Mesenchymal stem cell (in vitro differentiated cells and primary cell): ENCODE data around the gene STK4.

ENCODE experiments used
- DNase-seq: peaks from one replicate; pipeline ENCODE4 v3.0.0-alpha.2; 2013
- H2AFZ ChIP-seq: one replicate; pipeline ENCODE4 v1.6.1; 2013; ENCODE audit warnings: low read depth, mild to moderate bottlenecking, control low read depth, inconsistent platforms, low read length, moderate library complexity
- H2AK5ac ChIP-seq: 2 replicates; pipeline ENCODE4 v1.6.1; 2013; ENCODE audit warnings: low read length, moderate library complexity, mild to moderate bottlenecking, inconsistent platforms; ENCODE audit not compliant: severe bottlenecking
- H2BK120ac ChIP-seq: one replicate; pipeline ENCODE4 v1.6.1; 2013; ENCODE audit warnings: low read depth, mild to moderate bottlenecking, inconsistent platforms, low read length, moderate library complexity
- H2BK12ac ChIP-seq, 2 experiments: one replicate each; pipeline ENCODE4 v1.6.1; 2013; ENCODE audit warnings: inconsistent platforms in 2 of 2, low read length in 2 of 2, mild to moderate bottlenecking in 2 of 2, moderate library complexity in 2 of 2, control low read depth in 1 of 2
- H2BK15ac ChIP-seq: one replicate; pipeline ENCODE4 v1.6.1; 2013; ENCODE audit warnings: mild to moderate bottlenecking, low read depth, inconsistent platforms; ENCODE audit not compliant: poor library complexity, severe bottlenecking
- H2BK5ac ChIP-seq: 2 replicates; pipeline ENCODE4 v1.6.1; 2013; ENCODE audit warnings: low read depth, mild to moderate bottlenecking, low read length, control low read depth, inconsistent platforms; ENCODE audit not compliant: poor library complexity, severe bottlenecking
- H3K14ac ChIP-seq, 2 experiments: one replicate each; pipeline ENCODE4 v1.6.1; 2013; ENCODE audit warnings: inconsistent platforms in 2 of 2, low read length in 2 of 2, control low read depth in 1 of 2, mild to moderate bottlenecking in 1 of 2, moderate library complexity in 1 of 2
- H3K18ac ChIP-seq, 2 experiments: one replicate each; pipeline ENCODE4 v1.6.1; 2013; ENCODE audit warnings: inconsistent platforms in 2 of 2, low read length in 2 of 2, control low read depth in 1 of 2, low read depth in 1 of 2, mild to moderate bottlenecking in 1 of 2
- H3K23ac ChIP-seq, 2 experiments: one replicate each; pipeline ENCODE4 v1.6.1; 2013; ENCODE audit warnings: inconsistent platforms in 2 of 2, low read length in 2 of 2, mild to moderate bottlenecking in 2 of 2, moderate library complexity in 2 of 2, control low read depth in 1 of 2
- H3K27ac ChIP-seq: 2 replicates; pipeline ENCODE4 v1.5.1; 2013; ENCODE audit warnings: mild to moderate bottlenecking, moderate library complexity, low read length, control low read depth, inconsistent platforms; ENCODE audit not compliant: poor library complexity, severe bottlenecking
- H3K27me3 ChIP-seq, 2 experiments: 2 replicates each; pipeline versions ENCODE4 v1.6.1 to v1.7.0; 2013; ENCODE audit warnings: low read length in 2 of 2, mild to moderate bottlenecking in 2 of 2, moderate library complexity in 2 of 2, control low read depth in 1 of 2, inconsistent platforms in 1 of 2; ENCODE audit not compliant: control insufficient read depth in 1 of 2, insufficient read depth in 1 of 2
- H3K36me3 ChIP-seq, 2 experiments: 2 replicates each; pipeline versions ENCODE4 v1.6.1 to v1.7.0; 2013; ENCODE audit warnings: low read length in 2 of 2, control low read depth in 1 of 2, inconsistent platforms in 1 of 2, low read depth in 1 of 2, mild to moderate bottlenecking in 1 of 2; ENCODE audit not compliant: insufficient read depth in 2 of 2, control insufficient read depth in 1 of 2
- H3K4ac ChIP-seq, 2 experiments: one replicate each; pipeline ENCODE4 v1.6.1; 2013; ENCODE audit warnings: inconsistent platforms in 2 of 2, low read length in 2 of 2, mild to moderate bottlenecking in 2 of 2, moderate library complexity in 2 of 2, control low read depth in 1 of 2, low read depth in 1 of 2
- H3K4me1 ChIP-seq: 2 replicates; pipeline ENCODE4 v1.6.1; 2013; ENCODE audit warnings: low read depth, low read length, control low read depth; ENCODE audit not compliant: control insufficient read depth, insufficient read depth
- H3K4me2 ChIP-seq: 2 replicates; pipeline ENCODE4 v1.6.1; 2013; ENCODE audit warnings: low read length, mild to moderate bottlenecking, inconsistent platforms; ENCODE audit not compliant: poor library complexity, severe bottlenecking
- H3K4me3 ChIP-seq, 2 experiments: 2 replicates each; pipeline versions ENCODE4 v1.5.1 to v1.7.0; 2013; ENCODE audit warnings: low read length in 2 of 2, mild to moderate bottlenecking in 2 of 2, control low read depth in 1 of 2, low read depth in 1 of 2; ENCODE audit not compliant: insufficient read depth in 1 of 2
- H3K79me1 ChIP-seq: replicated peaks from 2 replicates; pipeline ENCODE4 v1.6.1; 2013; ENCODE audit warnings: mild to moderate bottlenecking, control low read depth, low read length, inconsistent platforms; ENCODE audit not compliant: poor library complexity, severe bottlenecking
- H3K9ac ChIP-seq: 2 replicates; pipeline ENCODE4 v1.7.0; 2013; ENCODE audit warnings: mild to moderate bottlenecking, low read length, moderate library complexity
- H3K9me3 ChIP-seq: 2 replicates; pipeline ENCODE4 v1.7.0; 2013; ENCODE audit warnings: mild to moderate bottlenecking, low read length; ENCODE audit not compliant: control insufficient read depth
- H4K8ac ChIP-seq: one replicate; pipeline ENCODE4 v1.6.1; 2013; ENCODE audit warnings: inconsistent platforms, mild to moderate bottlenecking, low read length, moderate library complexity
- H4K91ac ChIP-seq: one replicate; pipeline ENCODE4 v1.6.1; 2013; ENCODE audit warnings: mild to moderate bottlenecking, low read length, inconsistent platforms
- WGBS: methylation state at CpG from one replicate; pipeline ENCODE4 v1.1.7; 2013; ENCODE audit warnings: mixed read lengths; 5-methylcytosine and 5-hydroxymethylcytosine counted together

The STK4 gene

GRCh38 chr20:45115829-45116228 is 149.5 kb downstream of the STK4 start:
- H4K8ac ChIP-seq, result no peak overlapping the region
- H3K9me3 ChIP-seq, result no peaks in the 10 kb centered on the region
- no peak overlapping the region for H3K4me2 ChIP-seq
- DNase-seq, result no peak
- no peak overlapping the region for H3K27ac ChIP-seq
- no peak overlapping the region for H3K14ac ChIP-seq
- H3K23ac ChIP-seq, result no peak overlapping the region
- H3K9ac ChIP-seq, result no peak overlapping the region
- no peak overlapping the region for H4K91ac ChIP-seq
- H2AFZ ChIP-seq, result no peak overlapping the region
- no peak overlapping the region for H2BK5ac ChIP-seq
- no peak overlapping the region for H2BK12ac ChIP-seq
- no peak overlapping the region for H3K4ac ChIP-seq
- H3K18ac ChIP-seq, result no peak overlapping the region
- H3K79me1 ChIP-seq, result no peaks in the 10 kb centered on the region
- H3K4me1 ChIP-seq, result peaks cover 2% of the 10 kb centered on the region
- no peak overlapping the region for H2BK15ac ChIP-seq
- no peak overlapping the region for H2BK120ac ChIP-seq
- H3K36me3 ChIP-seq, result no peaks in the 10 kb centered on the region
- peaks cover 32 to 63% of the 10 kb centered on the region in 2 experiments for H3K27me3 ChIP-seq
- H3K4me3 ChIP-seq, result no peak overlapping the region
- no CpG with 5 or more reads among the region's 4 CpGs for WGBS
- H2AK5ac ChIP-seq, result no peak overlapping the region

GRCh38 chr20:45117581-45117980 is 151.3 kb downstream of the STK4 start:
- Histone ChIP-seq H3K14ac (no peak overlapping the region), H4K8ac (no peak overlapping the region), H3K4ac (no peak overlapping the region), H3K9me3 (no peaks in the 10 kb centered on the region), H3K9ac (no peak overlapping the region), H3K27ac (no peak overlapping the region), H2AFZ (no peak overlapping the region), H2BK5ac (no peak overlapping the region), H3K27me3 (peaks cover 34 to 48% of the 10 kb centered on the region in 2 experiments), H3K4me2 (no peak overlapping the region), H3K4me1 (no peaks in the 10 kb centered on the region), H2BK120ac (no peak overlapping the region), H3K36me3 (no peaks in the 10 kb centered on the region), H2AK5ac (no peak overlapping the region), H3K18ac (no peak overlapping the region), H2BK12ac (no peak overlapping the region), H4K91ac (no peak overlapping the region), H3K4me3 (no peak overlapping the region), H2BK15ac (no peak overlapping the region), H3K79me1 (no peaks in the 10 kb centered on the region), H3K23ac (no peak overlapping the region)
- 68% methylated on average over 3 of the region's 4 CpGs for WGBS
- no peak for DNase-seq

- no peak for DNase-seq
- H4K8ac ChIP-seq, result no peak overlapping the region
- no peak overlapping the region for H3K4me3 ChIP-seq
- H3K27ac ChIP-seq, result no peak overlapping the region
- no peak overlapping the region for H2AFZ ChIP-seq
- H3K4me2 ChIP-seq, result no peak overlapping the region
- H2AK5ac ChIP-seq, result no peak overlapping the region
- WGBS, result no CpG with 5 or more reads among the region's 2 CpGs
- no peak overlapping the region for H3K9ac ChIP-seq
- H3K36me3 ChIP-seq, result no peaks in the 10 kb centered on the region
- H2BK12ac ChIP-seq, result no peak overlapping the region
- H3K9me3 ChIP-seq, result no peaks in the 10 kb centered on the region
- no peak overlapping the region for H3K4ac ChIP-seq
- no peak overlapping the region for H2BK5ac ChIP-seq
- H3K79me1 ChIP-seq, result no peaks in the 10 kb centered on the region
- H3K27me3 ChIP-seq, result peaks cover 35 to 47% of the 10 kb centered on the region in 2 experiments
- no peaks in the 10 kb centered on the region for H3K4me1 ChIP-seq
- H3K14ac ChIP-seq, result no peak overlapping the region
- no peak overlapping the region for H2BK15ac ChIP-seq
- H3K18ac ChIP-seq, result no peak overlapping the region
- no peak overlapping the region for H4K91ac ChIP-seq
- no peak overlapping the region for H3K23ac ChIP-seq
- H2BK120ac ChIP-seq, result no peak overlapping the region
Observed at GRCh38 chr20:45118028-45118427, 151.7 kb downstream of the STK4 start.

GRCh38 chr20:45119556-45120266 is 153.4 kb downstream of the STK4 start:
- H3K4me1 ChIP-seq, result no peaks in the 10 kb centered on the region
- no peak overlapping the region for H3K18ac ChIP-seq
- no peak overlapping the region for H4K91ac ChIP-seq
- no peak overlapping the region for H2BK15ac ChIP-seq
- no peak overlapping the region for H2AK5ac ChIP-seq
- no peak overlapping the region for H3K23ac ChIP-seq
- no peak overlapping the region for H3K4me3 ChIP-seq
- no peak overlapping the region for H4K8ac ChIP-seq
- H3K27ac ChIP-seq, result no peak overlapping the region
- H2BK5ac ChIP-seq, result no peak overlapping the region
- no peak overlapping the region for H3K9ac ChIP-seq
- DNase-seq, result no peak
- no peaks in the 10 kb centered on the region for H3K9me3 ChIP-seq
- H3K14ac ChIP-seq, result no peak overlapping the region
- H2BK120ac ChIP-seq, result no peak overlapping the region
- no peak overlapping the region for H3K4ac ChIP-seq
- H3K4me2 ChIP-seq, result no peak overlapping the region
- H2BK12ac ChIP-seq, result no peak overlapping the region
- H3K36me3 ChIP-seq, result no peaks in the 10 kb centered on the region
- peaks cover 35 to 46% of the 10 kb centered on the region in 2 experiments for H3K27me3 ChIP-seq
- WGBS, result 86% methylated on average over 2 of the region's 2 CpGs
- no peaks in the 10 kb centered on the region for H3K79me1 ChIP-seq
- H2AFZ ChIP-seq, result no peak overlapping the region
